Stomach (tissue), 9 donors: Measurements from ENCODE around the gene ARFGAP3. TPM values are rescaled to one million over a fixed set of nuclear protein-coding genes. Genes with fewer than 3 reads are reported as not detected.

Source experiments
- DNase-seq, 2 donors: peaks; one replicate each; pipeline versions ENCODE4 v3.0.0 to v3.0.0-alpha.2; 2013 to 2019
- H3K27ac ChIP-seq, 5 donors: fragments of 200-600 bp in 4 of 5; sonication (generic) in 4 of 5; one replicate each; pipeline ENCODE4 v1.5.1; 2013 to 2019; ENCODE audit warnings: mild to moderate bottlenecking in 1 of 5, moderate library complexity in 1 of 5
- H3K27me3 ChIP-seq, 3 donors: fragments of 200-600 bp; sonication (generic); one replicate each; pipeline ENCODE4 v1.5.1; 2017 to 2019; ENCODE audit warnings: mixed run types in 1 of 3
- H3K36me3 ChIP-seq, 4 donors: fragments of 200-600 bp; sonication (generic); 1 replicate in 3 of 4; 2 replicates in 1 of 4; pipeline ENCODE4 v1.5.1; 2016 to 2019
- H3K4me1 ChIP-seq, 4 donors: fragments of 200-600 bp; sonication (generic); one replicate each; pipeline ENCODE4 v1.5.1; 2016 to 2019
- H3K4me3 ChIP-seq, 4 donors: fragments of 200-600 bp; sonication (generic) in 3 of 4; one replicate each; pipeline ENCODE4 v1.5.1; 2016 to 2019; ENCODE audit warnings: mild to moderate bottlenecking in 1 of 4
- H3K9me3 ChIP-seq, 4 donors: fragments of 200-600 bp; sonication (generic); one replicate each; pipeline ENCODE4 v1.5.1; 2016 to 2019
- CTCF ChIP-seq, 7 experiments: fragments of 450-650 bp in 4 of 7; fragments of 200-600 bp in 3 of 7; sonication (generic) in 3 of 7; IDR thresholded peaks; one replicate each; pipeline ENCODE4 v1.5.1; 2016 to 2019; ENCODE audit warnings: antibody characterized with exemption in 7 of 7, control low read depth in 2 of 7, mild to moderate bottlenecking in 1 of 7
- EP300 ChIP-seq: sonication (generic); formaldehyde crosslinking; IDR thresholded peaks from one replicate; pipeline ENCODE4 v1.6.1; 2017; ENCODE audit warnings: antibody characterized with exemption
- POLR2A ChIP-seq, 4 donors: fragments of 450-650 bp; IDR thresholded peaks; one replicate each; pipeline ENCODE4 v1.6.1; 2016; ENCODE audit warnings: antibody characterized with exemption in 4 of 4, control low read depth in 2 of 4, mild to moderate bottlenecking in 1 of 4, moderate library complexity in 1 of 4
- POLR2AphosphoS5 ChIP-seq, 3 donors: sonication (generic); formaldehyde crosslinking; IDR thresholded peaks; one replicate each; pipeline ENCODE4 v1.6.1; 2016; ENCODE audit warnings: antibody characterized with exemption in 3 of 3
- WGBS, 5 donors: extraction: QIAGEN DNeasy Blood & Tissue Kit in 3 of 5; methylation state at CpG; one replicate each; pipeline versions ENCODE4 v1.1.5 to v1.1.7; 2013 to 2018; 5-methylcytosine and 5-hydroxymethylcytosine counted together
- intact Hi-C: fragments of 100-400 bp; cut with DNase I; formaldehyde crosslinking; loops from one replicate; pipeline ENCODE4 v1.15.1; 2023; ENCODE audit warnings: low total_unique reads
- polyA plus RNA-seq, 3 donors: library from polyadenylated mRNA; stranded (reverse); fragments of 200-250 nt; gene quantifications; one replicate each; pipeline ENCODE4 v1.2.3, GENCODE V29; 2013
- total RNA-seq, 5 donors: library from RNA; depleted of rRNA; stranded (reverse); fragments of >200 nt; gene quantifications; one replicate each; pipeline versions ENCODE4 v1.1.0 to v1.2.3, GENCODE V29; 2014 to 2016
- donor health status: healthy with polysubstance abuse.
- donor health status: Bipolar disorder and iron deficiency.
- donor health status: healthy.

ARFGAP3 gene
- total and polyA plus RNA-seq, 8 donors = 4.6 to 77.5 (median 39.9) TPM

DNA sequence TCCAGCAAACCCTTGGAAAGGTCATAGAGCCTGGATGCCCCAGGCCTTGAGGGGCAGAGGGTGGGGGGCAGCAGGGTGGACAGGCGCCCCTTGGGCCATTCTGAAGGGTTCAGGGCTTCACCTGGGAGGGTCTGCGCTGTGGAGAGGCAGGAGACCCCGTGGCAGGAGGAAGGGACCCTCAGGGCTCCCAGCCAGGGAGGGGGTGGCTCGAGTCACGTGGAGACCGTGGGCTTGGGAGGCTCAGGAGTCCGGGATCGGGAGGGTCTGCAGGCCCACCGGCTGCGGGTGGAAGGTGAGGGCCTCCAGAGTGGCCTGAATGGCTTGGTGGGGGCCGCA is 87.9 kb downstream of the ARFGAP3 start:
- no peaks in the 10 kb centered on the region for H3K9me3 ChIP-seq
- intact Hi-C loops = no loop called here
- no peak for TF ChIP-seq CTCF (IDR thresholded peaks at IDR 0.05)
- TF ChIP-seq EP300 = no peak
- no peak for TF ChIP-seq POLR2A (IDR thresholded peaks at IDR 0.05)

DNA sequence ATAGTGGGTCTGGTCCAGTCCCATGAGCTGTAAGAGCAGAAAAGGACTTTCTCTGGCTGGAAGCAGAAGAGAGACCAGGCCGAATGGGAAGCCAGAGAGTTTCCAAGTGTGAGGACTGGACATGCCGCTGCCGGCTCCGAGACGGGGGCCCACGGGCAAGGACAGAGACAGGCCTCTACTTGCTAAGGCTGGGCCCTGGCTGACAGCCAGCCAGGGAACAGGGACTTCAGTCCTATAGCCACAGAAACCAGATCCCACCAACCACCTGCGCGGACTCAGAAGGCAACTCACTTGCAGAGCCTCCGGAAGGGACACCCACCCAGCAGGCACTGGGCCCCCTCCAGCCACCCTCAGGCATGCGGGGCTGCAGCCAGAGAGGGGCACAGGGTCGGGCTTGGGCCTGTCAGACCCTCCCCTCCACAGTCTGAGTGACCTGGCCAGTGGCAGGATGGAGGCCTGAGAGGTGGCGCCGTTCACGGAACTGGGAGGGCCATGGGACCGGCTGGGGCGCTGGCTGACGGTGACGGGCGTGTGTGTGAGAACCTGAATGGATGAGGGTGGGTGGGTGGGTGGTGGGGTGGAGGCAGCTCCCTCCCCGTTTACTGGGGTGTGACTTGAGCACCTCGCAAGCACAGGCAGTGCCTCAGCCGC is 88.6 kb downstream of the ARFGAP3 start:
- 84 to 98% (median 90%) methylated on average over 12 to 22 of the region's 22 CpGs for WGBS, 5 donors
- H3K36me3 ChIP-seq = no peaks in the 10 kb centered on the region
- peaks cover 14 to 44% (median 41%) of the 10 kb centered on the region in 4 donors for H3K4me1 ChIP-seq
- no peaks in the 10 kb centered on the region for H3K27me3 ChIP-seq
- no peaks in the 10 kb centered on the region for H3K9me3 ChIP-seq
- TF ChIP-seq EP300 = no peak
- no peak for TF ChIP-seq CTCF (IDR thresholded peaks at IDR 0.05)
- TF ChIP-seq POLR2A (IDR thresholded peaks at IDR 0.05) = no peak
- TF ChIP-seq POLR2AphosphoS5 (IDR thresholded peaks at IDR 0.05) = no peak
- DNase-seq = no peak
- no peak overlapping the region for H3K4me3 ChIP-seq
- peak overlapping the region in 2 of 5 donors; percentile 18 to 74 for H3K27ac ChIP-seq
- intact Hi-C loops = no loop called here

More for the DNA sequence above, 87.9 kb downstream of the ARFGAP3 start:
- Histone ChIP-seq H3K27me3 (no peaks in the 10 kb centered on the region), H3K36me3 (no peaks in the 10 kb centered on the region), H3K4me1 (peaks cover 14 to 47% (median 43%) of the 10 kb centered on the region in 4 donors), H3K4me3 (no peak overlapping the region), H3K27ac (peak overlapping the region; percentile 74 to 82 (median 74))
- 87 to 93% (median 91%) methylated on average over 10 to 11 of the region's 11 CpGs for WGBS, 5 donors
- DNase-seq = no peak

GRCh38 chr22:42766860-42767259 is 90.2 kb downstream of the ARFGAP3 start:
- TF ChIP-seq EP300 (no peak), CTCF (IDR thresholded peaks at IDR 0.05) (no peak), POLR2A (IDR thresholded peaks at IDR 0.05) (no peak), POLR2AphosphoS5 (IDR thresholded peaks at IDR 0.05) (no peak)

GRCh38 chr22:42764895-42765363 is 92.1 kb downstream of the ARFGAP3 start:
- H3K27ac ChIP-seq = no peak overlapping the region
- 62 to 78% (median 69%) methylated on average over 5 to 11 of the region's 11 CpGs for whole genome bisulfite sequencing, 5 donors
- H3K36me3 ChIP-seq = no peaks in the 10 kb centered on the region
- no peak overlapping the region for H3K4me3 ChIP-seq
- no peaks in the 10 kb centered on the region for H3K9me3 ChIP-seq
- H3K4me1 ChIP-seq = peaks cover 10 to 16% (median 12%) of the 10 kb centered on the region in 4 donors
- no peaks in the 10 kb centered on the region for H3K27me3 ChIP-seq
- intact Hi-C loops = no loop called here
- TF ChIP-seq POLR2AphosphoS5 (IDR thresholded peaks at IDR 0.05) (no peak), EP300 (no peak), CTCF (IDR thresholded peaks at IDR 0.05) (no peak), POLR2A (IDR thresholded peaks at IDR 0.05) (no peak)
- no peak for DNase-seq

More at GRCh38 chr22:42766860-42767259, 90.2 kb downstream of the ARFGAP3 start:
- intact Hi-C loops = no loop called here
- 65 to 78% (median 76%) methylated on average over 8 of the region's 8 CpGs for WGBS, 5 donors
- DNase-seq = no peak
- Histone ChIP-seq H3K27ac (no peak overlapping the region), H3K27me3 (no peaks in the 10 kb centered on the region), H3K4me1 (peaks cover 14 to 33% (median 31%) of the 10 kb centered on the region in 4 donors), H3K36me3 (no peaks in the 10 kb centered on the region), H3K9me3 (no peaks in the 10 kb centered on the region), H3K4me3 (no peak overlapping the region)
